T-helper 22 cell (primary cell): ENCODE data around the gene CTBP1.

Experiments used
- DNase-seq: peaks from one replicate; pipeline ENCODE4 v3.0.0-alpha.2; 2020; ENCODE audit warnings: low read depth

The CTBP1 gene

DNA sequence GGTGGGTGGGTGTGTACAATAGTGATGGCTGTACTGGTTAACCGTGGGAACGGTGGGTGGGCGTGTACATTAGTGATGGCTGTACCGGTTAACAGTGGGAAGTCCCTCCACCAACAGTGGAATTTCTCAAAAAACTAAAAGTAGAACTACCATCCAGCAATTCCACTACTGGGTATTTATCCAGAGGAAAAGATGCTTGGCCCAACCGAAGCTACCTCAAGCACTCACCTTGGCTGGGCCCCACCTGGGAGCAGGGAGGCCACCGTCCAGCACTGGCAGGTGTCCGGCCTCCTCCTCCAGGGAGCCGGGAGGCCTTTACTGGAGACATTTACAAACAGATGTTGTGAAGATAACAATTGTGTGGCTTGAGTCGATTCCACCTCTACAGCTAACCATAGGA is 34.8 kb upstream of the CTBP1 start:
- DNase-seq: no peak

DNA sequence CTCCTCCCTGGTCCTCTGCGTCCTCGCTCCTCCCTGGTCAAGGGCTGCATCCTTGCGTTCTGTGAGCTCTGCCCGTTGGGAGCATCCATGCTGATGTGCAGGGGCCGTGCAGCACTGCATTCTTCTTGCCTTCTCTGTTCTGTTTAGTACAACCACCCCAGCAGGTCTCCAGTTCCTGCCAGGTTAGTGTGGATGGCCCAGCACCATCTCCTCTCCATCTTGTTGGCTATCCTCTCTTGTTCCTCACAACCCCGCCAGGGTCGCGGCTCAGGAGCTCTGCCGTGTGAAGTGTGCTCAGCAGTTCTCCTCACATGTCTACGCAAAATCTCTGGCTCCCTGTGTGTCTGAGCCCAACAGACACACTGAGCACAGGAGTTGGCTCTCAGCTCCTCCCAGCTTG is 30.3 kb upstream of the CTBP1 start:
- no peak for DNase-seq

DNA sequence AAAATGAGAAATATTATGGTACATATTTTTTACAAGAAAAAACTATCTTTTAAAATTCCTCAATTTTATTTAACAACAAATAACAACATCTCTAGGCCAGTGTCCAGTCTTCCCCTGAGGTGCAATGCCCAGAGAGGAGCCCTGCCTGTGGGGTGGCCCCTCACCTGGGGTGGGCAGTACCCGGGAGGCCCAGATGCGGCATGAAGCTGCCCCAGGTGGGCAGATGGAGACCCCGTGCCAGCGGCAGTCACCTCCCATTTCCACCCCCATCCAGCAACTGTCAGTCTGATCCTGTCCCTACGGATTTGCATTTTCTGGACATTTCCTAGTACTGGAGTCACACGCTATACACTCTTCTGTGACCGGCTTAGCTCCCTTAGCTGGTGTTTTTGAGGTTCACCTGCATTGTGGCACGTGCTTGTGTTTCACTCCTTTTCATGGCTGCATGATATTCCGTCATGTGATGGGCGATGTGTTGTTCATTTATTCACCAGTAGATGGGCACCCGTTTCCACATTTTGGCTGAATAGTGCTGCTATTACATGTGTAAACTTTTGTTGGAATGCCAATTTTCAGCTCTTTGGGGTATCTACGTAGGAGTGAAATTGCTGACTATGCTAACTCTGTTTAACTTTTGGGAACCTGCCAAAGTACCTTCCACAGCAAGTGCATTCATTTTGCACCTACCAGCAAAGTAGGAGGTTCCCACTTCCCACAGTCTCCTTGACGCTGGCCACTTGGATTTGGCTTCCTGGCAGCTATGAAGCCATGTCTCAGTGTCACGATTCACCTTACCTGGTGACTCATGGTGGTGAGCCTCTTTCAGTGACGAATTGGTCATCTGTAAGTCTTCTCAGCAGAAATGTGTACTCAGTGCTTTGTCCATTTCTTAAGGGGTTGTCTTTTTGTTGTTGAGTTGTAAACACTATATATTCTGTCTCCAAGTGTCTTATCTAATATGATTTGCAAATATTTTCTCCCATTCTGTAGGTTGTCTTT is 29.0 kb upstream of the CTBP1 start:
- DNase-seq: no peak

DNA sequence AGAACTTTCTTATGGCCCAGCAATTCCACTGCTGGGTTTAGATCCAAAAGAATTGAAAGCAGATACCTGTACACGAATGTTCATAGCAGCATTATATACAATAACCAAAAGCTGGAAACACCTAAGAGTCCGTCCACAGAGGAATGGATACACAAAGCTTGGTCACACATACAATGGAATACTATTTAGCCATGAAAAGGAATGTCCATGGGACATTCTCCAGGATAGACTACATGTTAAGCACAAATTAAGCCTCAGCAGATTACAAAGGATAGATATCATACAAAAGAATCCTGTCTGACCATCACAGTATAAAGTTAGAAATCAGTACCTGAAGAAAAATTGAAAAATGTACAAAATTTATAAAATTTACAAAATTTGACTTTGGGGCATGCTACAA is 28.1 kb upstream of the CTBP1 start:
- no peak for DNase-seq

- no peak for DNase-seq
These were observed 25.9 kb upstream of the CTBP1 start for GRCh38 chr4:1274871-1275270.

GRCh38 chr4:1271686-1272085 is 22.8 kb upstream of the CTBP1 start:
- no peak for DNase-seq

GRCh38 chr4:1269209-1269608 is 20.3 kb upstream of the CTBP1 start:
- no peak for DNase-seq

DNA sequence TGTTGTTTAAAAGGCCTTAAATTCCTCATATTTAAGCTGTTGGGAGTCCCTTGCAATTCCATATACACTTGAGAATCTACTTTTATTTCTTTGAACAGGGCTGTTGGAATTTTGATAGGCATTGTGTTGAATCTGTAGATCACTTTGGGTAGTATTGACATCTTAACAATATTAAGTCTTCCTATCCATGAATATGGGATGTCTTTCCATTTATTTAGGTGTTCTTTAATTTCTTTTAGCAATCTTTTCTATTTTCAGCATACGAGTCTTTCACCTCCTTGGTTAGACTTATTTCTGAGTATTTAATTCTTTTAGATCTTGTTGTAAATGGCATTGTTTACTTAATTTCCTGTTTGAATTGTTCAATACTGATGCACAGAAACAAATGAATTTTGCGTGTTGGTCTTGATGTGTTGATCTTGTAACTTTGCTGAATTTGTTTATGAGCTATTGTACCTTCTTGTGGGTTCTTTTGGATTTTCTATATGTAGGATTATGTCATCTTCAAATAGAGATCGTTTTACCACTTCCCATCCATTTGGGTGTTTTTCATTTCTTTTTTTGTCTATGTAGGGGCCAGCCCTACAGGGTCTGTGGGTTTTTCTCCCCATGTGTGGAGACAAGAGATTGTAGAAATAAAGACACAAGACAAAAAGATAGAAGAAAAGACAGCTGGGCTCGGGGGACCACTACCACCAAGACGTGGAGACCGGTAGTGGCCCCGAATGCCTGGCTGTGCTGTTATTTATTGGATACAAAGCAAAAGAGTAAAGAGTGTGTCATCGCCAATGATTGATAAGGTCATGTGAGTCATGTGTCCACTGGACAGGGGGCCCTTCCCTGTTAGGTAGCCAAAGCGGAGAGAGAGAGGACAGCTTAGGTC is 18.2 kb upstream of the CTBP1 start:
- DNase-seq: no peak

- DNase-seq: no peak
These were observed 16.4 kb upstream of the CTBP1 start for GRCh38 chr4:1265351-1265750.

DNA sequence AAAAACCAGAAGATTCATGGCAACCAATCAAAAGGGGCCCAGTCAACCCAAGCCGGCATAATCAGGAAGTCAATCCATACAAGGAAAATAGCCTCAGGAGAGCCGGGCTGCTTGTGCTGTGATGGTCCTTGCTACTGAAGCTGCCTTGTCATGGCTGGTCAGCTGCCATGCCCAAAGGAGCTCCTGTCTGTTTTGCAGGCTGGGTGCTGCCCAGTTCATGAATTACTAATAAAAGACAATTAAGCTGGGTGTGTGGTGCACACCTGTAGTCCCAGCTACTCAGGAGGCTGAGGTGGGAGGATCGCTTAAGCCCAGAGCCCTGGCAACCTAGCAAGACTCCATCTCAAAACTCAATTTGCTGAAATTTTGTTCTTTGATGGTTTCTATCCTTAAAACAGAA is 16.0 kb upstream of the CTBP1 start:
- no peak for DNase-seq

- DNase-seq: no peak
These were observed 12.4 kb upstream of the CTBP1 start for GRCh38 chr4:1261107-1261928.

- no peak for DNase-seq
These were observed 11.6 kb upstream of the CTBP1 start for GRCh38 chr4:1260418-1261106.

- DNase-seq: no peak
These were observed 11.0 kb upstream of the CTBP1 start for GRCh38 chr4:1259966-1260365.

- DNase-seq: no peak
These were observed 9.5 kb upstream of the CTBP1 start for GRCh38 chr4:1258457-1258856.

GRCh38 chr4:1255699-1256098 is 6.8 kb upstream of the CTBP1 start:
- DNase-seq: no peak

GRCh38 chr4:1255151-1255550 is 6.2 kb upstream of the CTBP1 start:
- no peak for DNase-seq

DNA sequence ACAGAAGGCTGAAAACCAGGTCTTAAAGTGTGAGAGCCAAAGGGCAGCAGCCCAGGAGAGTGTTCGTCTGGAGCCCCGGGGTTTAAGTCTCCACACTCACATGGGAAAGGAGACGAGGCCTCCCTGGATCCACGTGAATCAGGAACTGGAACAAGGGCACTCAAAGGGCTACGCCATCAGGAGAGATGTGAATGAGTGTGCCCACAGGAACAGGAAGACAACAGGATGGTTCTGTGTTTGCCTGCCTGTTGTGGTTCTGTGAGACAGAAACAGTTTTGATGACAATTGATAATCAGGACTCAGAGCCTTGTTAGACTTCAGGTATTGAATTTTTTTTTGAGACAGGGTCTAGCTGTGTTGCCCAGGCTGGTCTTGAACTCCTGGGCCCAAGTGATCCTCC is 4.9 kb upstream of the CTBP1 start:
- DNase-seq: no peak

DNA sequence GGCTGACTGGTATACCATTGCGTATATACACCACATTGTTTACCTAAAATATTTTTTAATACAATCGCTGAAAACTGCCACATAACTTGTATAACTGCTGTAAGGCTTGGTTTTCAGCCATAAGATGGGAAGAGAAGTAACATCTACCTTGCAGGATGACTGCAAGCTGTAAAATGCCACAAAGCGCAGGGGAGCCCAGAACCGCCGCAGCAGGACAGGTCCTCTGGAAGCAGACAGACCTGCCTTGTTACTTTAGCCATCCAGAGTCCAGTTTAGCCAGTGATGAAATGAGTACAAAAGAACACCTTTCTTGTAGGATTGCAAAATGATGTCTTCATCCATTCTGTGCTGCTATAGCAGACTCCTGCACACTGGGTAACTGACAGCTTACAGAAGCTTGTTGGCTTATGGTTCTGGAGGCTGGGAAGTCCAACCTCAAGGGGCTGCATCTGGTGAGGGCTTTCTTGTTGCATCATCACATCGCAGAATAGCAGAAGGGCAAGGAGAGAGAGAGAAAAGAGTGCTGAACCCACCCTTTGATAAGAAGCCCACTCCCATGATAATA is 4.1 kb upstream of the CTBP1 start:
- DNase-seq: no peak

GRCh38 chr4:1251773-1252066 is 2.8 kb upstream of the CTBP1 start:
- no peak for DNase-seq

- no peak for DNase-seq
These were observed 2.2 kb upstream of the CTBP1 start for GRCh38 chr4:1250921-1251772.

GRCh38 chr4:1250527-1250812 is 1.5 kb upstream of the CTBP1 start:
- DNase-seq: no peak
